AG08395 (cell line): Measurements from ENCODE around the gene ZNF787.
"Not testable (repeated sequence)": the region's sequence is repeated elsewhere in the genome, so short reads cannot be mapped to it uniquely, and the experiment has no call there.

ENCODE experiments used
- DNase-seq: peaks from one replicate; pipeline ENCODE4 v3.0.0; 2012; ENCODE audit warnings: mixed read lengths, low spot score

ZNF787 gene

DNA sequence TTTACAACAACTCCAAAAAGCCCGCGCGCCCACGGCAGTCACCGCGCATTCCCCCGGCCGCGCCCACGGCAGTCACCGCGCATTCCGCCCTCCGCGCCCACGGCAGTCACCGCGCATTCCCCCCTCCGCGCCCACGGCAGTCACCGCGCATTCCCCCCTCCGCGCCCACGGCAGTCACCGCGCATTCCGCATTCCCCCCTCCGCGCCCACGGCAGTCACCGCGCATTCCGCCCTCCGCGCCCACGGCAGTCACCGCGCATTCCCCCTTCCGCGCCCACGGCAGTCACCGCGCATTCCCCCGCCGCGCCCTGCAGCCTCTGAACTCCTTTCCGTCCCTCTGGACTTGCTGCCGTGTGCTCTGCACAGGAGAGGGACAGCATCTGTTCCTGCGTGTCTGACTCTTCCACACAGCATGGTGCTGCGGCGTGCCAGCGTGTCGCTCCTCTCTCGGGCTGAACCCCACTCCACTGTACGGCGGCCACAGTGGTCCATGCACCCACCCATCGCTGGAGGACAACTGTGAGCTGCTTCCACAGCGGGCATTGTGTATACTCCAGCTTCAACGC, 15.2 kb downstream of the ZNF787 start:
- DNase-seq, result not testable (repeated sequence)

DNA sequence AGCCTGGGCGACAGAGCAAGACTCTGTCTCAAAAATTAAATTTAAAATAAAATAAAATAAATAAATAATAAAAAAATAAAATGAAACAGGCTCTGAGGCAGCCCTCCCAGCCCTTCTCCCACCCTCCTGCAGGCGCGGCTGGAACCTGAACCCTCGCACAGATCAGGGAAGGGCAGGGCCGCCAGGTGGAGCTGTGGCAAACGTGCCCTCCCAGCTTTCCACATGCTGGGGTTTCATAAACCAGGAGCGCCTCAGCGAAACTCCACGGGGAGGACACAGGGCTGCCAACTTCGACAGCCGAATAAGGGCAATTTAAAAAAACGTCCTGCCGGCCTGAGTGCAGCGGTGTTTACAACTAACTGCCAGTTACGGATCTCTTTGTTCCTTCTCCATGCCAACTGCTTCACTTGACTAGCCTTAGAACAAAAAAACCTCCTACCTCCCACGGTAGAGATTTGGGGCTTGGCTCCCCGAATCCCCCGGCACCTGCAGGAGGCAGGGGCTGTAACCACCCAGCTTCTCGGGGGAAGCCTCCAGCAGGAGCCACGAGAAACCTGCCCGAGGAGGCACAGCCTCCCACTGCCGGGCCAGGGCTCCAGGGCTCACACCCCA, 15.9 kb downstream of the ZNF787 start:
- no peak for DNase-seq

DNA sequence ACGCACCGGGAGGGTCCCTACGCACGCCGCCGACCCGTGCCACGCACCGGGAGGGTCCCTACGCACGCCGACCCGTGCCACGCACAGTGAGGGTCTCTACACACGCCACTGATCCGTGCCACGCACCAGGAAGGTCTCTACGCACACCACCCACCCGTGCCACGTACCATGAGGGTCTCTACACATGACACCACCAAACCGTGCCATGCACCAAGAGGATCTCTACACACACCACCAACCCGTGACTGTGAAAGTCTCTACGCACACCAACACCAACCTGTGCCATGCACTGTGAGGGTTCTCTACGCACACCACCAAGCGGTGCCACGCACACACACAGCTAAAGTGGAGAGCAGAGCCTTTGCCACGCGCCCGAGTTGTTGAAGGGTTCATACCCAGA, 16.7 kb downstream of the ZNF787 start:
- no peak for DNase-seq

DNA sequence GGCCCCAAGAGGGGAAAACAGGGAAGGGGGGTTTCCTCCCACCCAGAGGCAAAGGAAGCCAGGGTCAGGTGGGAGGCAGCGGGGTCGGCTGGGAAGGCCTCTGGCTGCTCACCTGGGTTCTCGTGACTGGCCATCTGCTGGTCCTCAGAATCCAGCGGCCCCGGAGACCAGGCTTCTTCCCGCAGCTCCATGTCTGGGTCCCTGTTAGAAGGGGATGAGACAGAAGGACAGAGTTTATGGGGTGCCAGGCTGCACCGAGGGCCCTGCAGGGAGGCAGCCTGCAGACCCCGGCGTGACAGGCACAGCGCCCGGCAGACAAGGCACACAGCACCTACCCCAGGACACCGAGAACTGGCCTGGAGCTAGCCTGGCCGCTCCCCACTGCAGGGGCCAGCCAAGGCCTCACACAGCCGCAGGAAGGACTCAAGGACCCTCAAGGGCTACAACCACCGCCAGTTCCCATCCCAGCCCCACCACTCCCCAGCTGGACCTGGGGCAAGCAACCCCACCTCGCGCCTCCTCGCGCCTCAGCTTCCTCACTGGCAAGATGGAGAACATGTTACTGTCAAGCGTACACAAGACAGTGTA, 18.0 kb downstream of the ZNF787 start:
- DNase-seq, result no peak

DNA sequence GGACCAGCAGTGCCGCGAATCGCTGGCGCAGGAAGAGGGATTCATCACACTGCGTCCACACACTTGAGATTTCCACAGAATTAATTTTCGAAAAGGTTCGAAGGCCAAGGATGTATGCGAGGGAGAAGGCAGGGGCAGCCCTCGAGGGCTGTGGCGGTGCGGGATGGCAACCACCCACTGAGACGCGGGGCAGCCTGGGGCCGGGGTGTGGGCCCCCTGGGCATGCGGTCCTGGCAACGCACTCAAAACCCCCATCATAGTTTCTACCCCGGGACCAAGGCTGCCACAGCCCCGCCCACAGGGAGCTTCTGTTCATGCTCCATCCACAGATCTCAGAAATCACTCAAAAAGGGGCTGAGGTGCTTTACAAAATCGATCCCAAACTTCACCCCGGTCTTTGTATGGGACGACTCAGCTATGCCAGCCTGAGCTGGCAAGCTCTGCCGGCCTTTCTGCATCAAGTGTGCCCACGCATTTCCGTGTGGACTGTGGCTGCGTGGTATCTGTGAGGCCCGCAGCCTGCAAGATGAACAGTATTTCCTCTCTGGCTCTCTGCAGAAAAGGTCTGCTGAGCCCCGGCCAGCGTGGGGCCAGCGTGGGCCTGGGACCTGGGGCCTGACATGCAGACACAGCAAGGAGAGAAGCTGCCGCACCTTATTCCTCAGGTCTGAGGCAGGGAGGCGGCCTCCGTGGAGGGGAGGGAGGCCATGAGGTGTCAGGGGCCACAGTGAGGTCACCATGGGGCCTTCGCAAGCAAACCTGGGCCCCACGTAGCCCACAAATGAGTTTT, 19.2 kb downstream of the ZNF787 start:
- no peak for DNase-seq

DNA sequence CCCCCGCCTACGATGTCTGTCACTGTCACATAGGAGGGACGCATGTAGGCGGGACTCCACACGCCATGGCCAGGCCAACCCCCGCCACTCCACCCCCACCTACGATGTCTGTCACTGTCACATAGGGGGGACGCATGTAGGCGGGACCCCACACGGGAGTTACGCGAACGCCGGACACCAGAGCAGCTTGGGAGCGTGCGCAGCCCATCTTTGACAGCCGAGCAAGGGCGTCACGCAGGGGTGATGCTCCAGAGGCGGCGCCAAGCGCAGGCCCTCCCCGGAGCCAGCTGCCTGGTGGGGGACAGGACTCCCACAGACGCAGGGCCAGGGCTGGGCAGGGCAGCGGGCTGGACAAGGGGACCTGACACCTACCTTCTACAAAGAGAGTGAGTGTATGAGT, 20.0 kb downstream of the ZNF787 start:
- DNase-seq, result no peak

DNA sequence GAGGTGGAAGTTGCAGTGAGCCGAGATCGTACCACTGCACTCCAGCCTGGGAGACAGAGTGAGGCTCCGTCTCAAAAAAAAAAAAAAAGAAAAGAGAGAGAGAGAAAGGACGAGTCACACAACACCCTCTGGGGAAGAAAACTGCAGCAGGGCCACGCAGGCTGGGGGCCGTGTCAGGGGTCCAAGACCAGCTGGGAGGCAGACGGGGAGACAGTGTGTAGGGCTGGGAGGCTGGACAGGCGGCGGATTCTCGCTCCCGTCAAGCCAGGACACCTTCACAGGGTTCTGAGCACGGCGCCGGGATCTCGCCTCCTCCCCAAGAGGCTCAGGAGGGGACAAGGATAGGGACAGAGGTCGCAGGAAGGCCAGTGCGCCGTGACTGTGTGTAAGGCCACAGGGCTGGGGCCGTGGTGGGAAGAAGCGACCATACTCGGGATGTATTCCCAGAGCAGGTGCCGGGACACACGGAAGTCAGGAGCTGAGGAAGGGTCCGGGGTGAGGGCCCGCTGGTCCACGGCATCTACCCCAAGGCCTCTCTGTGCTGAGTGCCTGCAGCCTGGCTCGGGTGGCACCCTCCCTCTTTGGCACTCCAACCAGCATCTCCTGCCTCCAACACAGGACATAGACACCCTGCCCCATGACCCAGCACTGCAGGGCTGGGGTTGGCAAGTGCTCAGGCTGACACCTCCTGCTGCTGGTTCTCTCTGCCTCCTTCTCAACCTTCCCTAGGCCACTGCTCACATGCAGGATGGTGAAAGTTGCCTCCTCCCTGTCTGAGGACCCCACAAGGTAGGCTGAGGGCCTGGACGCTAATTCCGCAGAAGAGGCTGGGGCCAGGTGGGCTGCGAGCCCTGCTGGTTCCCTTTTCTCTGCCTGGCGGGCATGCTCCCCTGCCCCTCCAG, 21.2 kb downstream of the ZNF787 start:
- DNase-seq, result no peak

DNA sequence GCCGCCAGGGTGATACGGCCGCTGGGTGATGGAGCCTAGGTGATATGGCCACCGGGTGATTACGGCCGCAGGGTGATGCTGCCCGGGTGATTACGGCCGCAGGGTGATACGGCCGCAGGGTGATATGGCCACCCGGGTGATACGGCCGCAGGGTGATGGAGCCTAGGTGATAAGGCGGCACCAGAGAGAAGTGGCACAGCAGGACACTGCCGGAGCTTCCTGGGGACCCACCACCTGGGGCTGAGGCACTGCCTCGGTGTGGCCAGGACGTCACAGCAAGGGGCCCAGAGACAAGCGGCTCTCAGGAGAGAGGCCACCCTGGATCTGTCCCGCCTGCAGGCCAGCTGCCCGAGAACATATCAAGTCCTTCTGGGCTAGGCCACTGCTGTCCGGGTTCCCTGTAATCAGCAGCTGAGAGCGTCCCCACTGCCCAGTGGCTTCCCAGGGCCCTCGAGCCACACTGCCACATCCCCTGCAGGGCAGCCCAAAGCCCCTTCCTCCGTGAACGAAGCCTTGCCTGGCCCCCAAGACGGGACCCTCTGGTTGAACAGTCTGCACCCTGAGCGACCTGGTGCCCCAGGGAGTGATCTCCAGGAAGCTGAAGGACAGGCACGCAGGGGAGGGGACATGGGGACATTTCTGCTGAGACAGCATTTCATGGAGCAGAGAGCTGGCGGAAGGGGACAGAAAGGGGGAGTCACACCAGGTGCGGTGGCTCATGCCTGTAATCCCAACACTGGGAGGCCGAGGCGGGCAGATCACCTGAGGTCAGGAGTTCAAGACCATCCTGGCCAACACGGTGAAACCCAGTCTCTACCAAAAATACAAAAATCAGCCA, 22.1 kb downstream of the ZNF787 start:
- DNase-seq, result no peak

DNA sequence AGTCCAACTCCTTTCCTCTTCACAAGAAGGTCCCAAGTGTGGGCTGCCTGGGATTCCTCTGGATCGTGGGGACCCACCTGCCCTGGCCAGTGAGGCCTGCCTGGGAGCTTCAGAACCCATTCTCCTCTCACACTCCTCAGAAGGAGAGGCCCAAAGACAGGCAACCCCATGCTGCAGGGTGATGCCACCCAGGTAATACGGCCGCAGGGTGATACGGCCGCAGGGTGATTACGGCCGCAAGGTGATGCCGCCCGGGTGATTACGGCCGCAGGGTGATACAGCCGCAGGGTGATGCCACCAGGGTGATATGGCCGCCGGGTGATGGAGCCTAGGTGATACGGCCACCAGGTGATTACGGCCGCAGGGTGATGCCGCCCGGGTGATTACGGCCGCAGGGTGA, 22.9 kb downstream of the ZNF787 start:
- not testable (repeated sequence) for DNase-seq

DNA sequence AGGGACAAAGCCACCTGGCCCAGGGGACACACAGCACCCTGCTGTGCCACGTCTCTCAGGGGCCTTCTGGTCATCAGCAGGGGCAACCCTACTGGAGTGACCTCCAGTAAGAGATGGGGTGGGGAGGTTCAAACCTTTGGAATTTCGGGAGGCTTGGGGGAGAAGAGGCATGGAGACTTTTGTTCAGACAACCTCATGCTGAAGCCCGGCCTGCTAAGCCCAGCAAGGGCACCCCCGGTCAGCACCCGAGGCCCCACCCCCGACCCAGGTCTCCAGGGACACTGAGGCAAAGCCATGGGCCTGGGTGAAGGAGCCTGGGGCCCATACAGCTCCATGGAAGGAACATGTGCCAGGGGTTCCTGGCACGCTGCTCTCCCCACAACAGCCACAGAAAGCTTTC, 23.3 kb downstream of the ZNF787 start:
- no peak for DNase-seq

DNA sequence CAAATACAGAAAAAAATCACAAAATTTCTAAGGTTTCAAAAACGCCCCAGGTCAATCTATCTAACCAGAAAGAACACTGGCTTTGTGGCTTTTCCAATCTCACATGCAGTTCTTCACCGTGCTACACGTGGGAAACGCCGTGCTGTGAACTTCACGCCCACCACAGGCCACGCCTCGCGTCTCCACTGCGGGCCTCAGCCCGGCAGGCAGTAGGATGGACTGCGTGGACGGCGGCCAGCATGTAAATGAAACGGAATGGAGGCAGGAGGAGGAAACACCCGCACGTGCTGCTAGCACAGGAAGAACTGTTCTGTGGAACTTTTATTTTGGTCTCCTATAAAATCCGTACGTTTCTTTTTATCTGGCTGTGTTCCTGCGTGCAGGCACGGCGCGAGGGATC, 23.8 kb downstream of the ZNF787 start:
- DNase-seq, result no peak

DNA sequence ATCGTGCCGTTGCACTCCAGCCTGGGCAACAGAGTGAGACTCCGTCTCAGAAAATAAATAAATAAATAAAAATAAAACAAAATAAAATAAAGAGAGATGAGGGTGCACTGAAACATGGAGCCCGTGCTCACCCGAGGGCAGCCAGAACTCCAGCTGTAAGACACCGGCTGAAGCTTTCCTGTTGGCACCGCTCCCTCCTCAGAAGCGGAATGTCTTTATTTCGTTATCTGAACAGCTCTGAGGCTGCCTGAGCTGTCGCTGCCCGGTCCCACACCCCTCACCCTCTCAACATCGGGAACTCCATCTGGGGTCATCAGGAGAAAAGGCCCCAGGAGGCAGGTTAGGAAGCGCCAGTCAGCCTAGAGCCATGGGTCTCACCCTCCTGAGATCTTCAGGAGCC, 24.4 kb downstream of the ZNF787 start:
- no peak for DNase-seq

DNA sequence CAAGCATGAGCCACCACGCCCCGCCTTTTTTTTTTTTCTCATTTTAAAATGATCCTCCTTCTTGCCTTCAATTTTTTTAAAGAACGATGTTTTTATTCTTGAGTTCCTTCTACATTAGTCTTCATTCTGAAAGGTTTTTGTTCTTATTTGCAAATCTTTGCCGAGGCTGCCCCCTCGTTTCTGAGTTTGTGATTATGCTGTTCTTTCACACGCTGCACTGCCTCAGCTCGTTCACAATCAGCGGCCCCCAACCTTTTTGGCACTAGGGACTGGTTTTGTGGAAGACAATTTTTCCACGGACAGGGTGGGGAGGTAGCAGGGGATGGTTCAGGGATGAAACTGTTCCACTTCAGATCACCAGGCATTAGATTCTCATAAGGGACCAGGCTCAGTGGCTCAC, 26.6 kb downstream of the ZNF787 start:
- DNase-seq, result no peak

DNA sequence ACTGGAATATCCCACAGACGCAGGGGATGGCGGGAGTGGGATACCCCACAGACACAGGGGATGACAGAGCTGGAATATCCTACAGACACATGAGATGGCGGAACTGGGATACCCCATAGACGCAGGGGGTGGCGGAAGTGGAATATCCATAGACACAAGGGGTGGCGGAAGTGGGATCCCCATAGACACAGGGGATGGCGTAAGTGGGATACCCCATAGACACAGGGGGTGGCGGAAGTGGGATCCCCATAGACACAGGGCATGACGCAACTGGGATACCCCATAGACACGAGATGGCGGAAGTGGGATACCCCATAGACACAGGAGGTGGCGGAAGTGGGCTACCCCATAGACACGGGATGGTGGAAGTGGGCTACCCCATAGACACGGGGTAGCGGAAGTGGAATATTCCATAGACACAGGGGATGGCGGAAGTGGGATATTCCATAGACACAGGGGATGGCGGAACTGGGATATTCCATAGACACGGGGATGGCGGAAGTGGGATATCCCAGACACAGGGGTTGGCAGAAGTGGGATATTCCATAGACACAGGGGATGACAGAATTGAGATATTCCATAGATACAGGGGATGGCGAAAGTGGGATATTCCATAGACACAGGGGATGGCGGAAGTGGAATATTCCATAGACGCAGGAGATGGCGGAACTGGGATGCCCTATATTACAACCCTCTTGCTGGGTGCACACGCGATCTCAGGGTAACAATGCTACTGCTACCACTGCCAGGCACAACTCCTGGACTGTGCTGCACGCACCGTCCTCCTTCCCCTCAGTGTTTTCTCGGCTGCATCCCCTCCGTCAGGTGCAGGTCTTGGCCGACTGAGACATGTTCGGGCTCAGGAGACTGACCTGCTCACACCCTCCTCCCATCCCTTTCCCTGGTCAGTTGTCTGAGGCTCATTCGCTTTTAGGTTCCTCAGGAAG, 28.1 kb downstream of the ZNF787 start:
- no peak for DNase-seq

DNA sequence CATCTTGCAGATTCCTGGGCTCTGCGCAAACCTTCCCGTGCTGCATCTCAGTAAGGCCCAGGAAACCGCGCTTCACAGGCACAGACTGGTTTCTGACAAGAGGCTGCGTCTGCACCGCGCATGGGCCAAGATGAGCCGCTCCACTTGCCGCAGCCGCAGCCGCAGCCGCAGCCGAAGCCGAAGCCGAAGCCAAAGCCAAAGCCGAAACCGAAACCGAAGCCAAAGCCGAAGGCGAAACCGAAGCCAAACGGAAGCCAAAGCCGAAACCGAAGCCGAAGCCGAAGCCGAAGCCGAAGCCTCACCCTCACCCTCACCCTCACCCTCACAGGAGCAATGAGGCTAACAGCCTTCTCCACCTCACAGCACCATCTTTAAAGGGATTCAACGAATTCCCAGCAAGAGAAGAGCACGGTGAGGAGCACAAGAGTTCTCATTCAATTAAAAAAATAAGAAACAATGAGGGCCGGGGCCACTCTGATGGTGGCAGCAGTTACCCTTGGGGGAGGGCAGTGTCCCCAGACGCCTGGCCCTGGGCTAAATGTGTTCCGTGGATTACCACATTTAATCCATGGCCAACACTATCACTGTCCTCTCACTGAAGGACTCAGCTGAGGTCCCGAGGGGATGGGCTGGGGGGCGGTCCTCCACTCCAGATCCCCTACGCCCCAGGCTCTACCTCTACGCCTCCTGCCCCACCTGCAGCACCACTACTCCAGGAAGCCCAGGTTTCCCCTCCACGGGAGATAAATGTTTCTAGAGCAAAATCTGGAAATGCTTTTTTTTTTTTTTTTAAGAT, 29.1 kb downstream of the ZNF787 start:
- DNase-seq, result no peak

DNA sequence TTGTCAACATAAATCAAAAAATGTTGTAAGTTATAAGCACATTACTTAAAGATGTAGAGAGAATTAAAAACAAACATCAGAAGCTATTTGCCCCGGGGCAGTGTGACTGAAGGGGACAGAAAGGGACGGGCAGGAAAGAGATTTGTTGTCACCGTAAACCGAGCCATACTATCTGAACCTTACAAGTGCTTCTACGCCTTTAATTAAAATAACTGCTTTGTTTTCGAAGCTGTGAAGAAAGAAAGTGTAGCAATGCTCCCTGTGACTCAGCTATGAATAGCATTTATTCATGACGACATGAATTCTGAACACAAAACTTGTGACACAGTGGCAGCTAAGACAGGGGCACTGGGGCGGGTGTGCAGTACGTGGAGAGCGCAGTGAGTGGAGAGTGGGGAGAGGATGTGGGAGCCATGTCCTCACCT, 30.0 kb downstream of the ZNF787 start:
- peak; percentile 57 for DNase-seq

DNA sequence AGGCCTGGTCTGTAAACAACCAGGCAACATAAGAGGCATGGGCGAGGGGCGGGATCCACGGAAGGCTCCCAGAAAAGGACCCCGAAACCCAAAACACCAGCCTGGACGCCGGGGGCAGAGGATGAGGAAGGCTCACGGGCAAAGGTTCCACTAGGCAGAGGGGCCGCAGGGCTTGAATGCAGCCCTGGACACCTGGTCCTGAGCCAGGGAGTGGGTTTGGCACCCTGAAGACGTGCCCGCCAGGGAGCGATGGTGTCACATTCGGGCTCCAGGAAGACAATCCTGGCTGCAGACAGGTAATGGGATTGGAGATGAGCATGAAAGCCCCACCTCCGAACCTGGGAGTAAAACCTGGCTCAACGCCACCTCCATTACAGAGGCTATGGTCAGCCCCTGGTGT, 31.8 kb downstream of the ZNF787 start:
- DNase-seq, result no peak

DNA sequence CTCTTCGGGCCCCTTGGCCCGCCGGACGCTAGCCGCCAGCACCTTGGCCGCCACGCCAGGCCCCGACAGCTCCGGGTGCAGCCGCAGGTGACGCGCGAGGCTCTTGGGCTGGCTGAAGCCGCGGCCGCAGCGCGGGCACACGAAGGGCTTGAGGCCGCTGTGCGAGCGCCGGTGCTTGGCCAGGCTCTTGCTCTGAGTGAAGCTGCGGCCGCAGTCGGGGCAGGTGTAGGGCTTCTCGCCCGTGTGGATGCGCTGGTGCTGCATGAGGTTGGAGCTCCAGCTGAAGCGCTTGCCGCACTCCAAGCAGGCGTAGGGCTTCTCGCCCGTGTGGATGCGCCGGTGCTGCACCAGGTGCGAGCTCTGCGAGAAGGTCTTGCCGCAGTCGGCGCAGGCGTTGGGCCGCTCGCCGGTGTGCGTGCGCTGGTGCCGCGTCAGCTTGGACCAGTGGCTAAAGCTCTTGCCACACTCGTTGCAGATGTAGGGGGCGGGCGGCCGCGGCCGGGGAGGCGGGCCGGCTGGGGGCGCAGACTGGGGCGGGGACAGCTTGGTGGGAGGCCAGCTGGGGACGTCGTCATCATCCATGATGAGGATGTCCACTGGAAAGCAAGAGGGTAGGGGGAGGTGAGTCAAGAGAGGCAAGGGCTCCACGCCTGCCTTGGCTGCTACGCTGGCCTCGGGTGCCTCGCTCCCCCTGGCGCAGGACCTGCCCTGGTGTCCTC, 32.4 kb downstream of the ZNF787 start:
- no peak for DNase-seq
